ENCODE data around the gene METTL8. TPM values are rescaled to one million over a fixed set of nuclear protein-coding genes. Genes with fewer than 3 reads are reported as not detected.
A peak's percentile ranks its signal among the peaks of the same experiment; 100 is the strongest.

The METTL8 gene
- total RNA-seq, 1 donor from 2014 or later, result 26.7 TPM

- TF ChIP-seq, protein P1, sequence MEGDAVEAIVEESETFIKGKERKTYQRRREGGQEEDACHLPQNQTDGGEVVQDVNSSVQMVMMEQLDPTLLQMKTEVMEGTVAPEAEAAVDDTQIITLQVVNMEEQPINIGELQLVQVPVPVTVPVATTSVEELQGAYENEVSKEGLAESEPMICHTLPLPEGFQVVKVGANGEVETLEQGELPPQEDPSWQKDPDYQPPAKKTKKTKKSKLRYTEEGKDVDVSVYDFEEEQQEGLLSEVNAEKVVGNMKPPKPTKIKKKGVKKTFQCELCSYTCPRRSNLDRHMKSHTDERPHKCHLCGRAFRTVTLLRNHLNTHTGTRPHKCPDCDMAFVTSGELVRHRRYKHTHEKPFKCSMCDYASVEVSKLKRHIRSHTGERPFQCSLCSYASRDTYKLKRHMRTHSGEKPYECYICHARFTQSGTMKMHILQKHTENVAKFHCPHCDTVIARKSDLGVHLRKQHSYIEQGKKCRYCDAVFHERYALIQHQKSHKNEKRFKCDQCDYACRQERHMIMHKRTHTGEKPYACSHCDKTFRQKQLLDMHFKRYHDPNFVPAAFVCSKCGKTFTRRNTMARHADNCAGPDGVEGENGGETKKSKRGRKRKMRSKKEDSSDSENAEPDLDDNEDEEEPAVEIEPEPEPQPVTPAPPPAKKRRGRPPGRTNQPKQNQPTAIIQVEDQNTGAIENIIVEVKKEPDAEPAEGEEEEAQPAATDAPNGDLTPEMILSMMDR (IDR thresholded peaks at IDR 0.05; ENCODE audit: insufficient read depth, low read length, poor library complexity, severe bottlenecking), result no peak
These were observed 511 bp upstream of the METTL8 start, which contains the start of gene DCAF17 for GRCh38 chr2:171434013-171434989. DCAF17 (plus strand) TSS chr2:171434226; CDS start chr2:171434578, 352 bp downstream.

DNA sequence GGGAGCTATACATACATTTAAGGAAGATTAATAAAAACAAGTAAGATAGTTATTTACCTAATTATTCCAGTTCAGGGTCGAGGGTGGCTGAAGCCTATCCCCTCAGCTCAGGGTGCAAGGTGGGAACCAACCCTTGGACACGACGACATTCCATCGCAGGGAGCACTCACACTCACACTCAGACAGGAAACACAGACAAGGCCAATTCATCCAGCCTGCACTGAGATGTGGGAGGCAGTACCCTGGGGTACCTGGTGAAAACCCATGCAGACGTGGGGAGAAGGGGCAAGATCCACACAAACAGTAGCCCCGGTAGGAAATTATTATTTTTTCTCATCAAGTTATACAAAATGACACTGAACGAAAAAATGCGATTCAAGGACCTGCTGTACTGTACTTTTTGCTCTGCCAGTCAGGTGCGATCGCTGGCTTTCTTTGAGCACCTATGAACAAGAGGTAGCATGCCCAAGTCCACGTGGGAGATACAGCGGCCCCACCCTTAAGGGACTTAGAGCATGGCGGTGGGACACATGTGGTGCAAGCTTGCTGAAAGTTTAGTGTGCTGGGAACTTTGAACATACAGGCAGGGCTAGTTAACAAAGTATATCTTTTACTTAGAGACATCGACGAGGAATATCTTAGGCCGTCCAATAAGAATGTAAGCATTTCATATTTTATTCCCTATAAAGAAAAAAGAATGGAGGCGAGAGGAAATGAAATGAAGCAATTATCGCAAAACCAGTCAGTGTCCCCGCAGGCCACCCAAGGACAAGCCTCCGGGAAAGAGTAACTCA, 624 bp downstream of the METTL8 start:
- H3K36me3 ChIP-seq (ENCODE audit: control insufficient read depth, insufficient read depth, low read length), result no peaks in the 10 kb centered on the region
- TF ChIP-seq, protein P1 (IDR thresholded peaks at IDR 0.05; ENCODE audit: insufficient read depth, low read length, poor library complexity, severe bottlenecking), result no peak

More at GRCh38 chr2:171434013-171434989, 511 bp upstream of the METTL8 start, which contains the start of gene DCAF17:
- Histone ChIP-seq H3K36me3 (ENCODE audit: control insufficient read depth, insufficient read depth, low read length) (no peaks in the 10 kb centered on the region), H3K27me3 (ENCODE audit: control insufficient read depth, insufficient read depth, low read length) (no peaks in the 10 kb centered on the region), H3K4me3 (ENCODE audit: low read depth, low read length) (peak within 1 kb of the TSS; percentile 76)
- DNase-seq (ENCODE audit: low read depth), result peak; percentile 85

DNA sequence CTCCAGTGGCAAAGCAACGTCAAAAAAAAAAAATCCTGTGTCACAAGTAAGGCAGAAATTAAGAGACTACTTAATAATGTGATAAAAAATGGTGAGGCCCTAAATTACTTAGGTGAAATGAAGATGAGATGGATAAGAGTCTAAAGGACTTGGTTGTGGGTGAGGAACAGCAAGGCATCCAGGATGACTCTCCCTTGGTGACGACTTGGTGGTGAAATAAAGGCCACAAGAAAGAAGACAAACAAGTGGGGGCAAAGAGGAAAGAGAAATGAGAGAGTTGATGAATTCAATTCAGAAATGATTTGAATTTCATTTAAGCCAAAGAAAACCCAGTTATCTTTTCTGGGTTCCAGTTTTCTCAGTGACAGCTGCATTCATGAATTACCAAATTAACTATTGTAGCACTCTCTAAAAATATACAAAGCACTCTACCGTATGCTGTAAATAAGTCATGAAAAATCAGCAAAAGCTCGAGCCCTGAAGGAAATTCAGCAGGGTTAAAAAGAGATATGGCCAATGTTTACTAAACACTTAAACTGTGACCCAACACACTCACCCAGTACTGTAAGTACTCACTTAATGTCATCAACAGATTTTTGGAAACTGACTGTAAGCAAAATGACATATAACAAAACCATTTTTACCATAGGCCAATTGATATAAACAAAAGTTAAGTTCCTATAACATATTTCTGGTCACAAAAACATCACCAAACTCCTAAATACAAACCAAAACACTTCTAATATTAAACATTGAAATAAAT, 1.4 kb downstream of the METTL8 start:
- no peak for DNase-seq (ENCODE audit: low read depth)
- Histone ChIP-seq H3K27me3 (ENCODE audit: control insufficient read depth, insufficient read depth, low read length) (no peaks in the 10 kb centered on the region), H3K4me3 (ENCODE audit: low read depth, low read length) (no peak overlapping the region), H3K36me3 (ENCODE audit: control insufficient read depth, insufficient read depth, low read length) (no peaks in the 10 kb centered on the region)
- TF ChIP-seq, protein P1 (IDR thresholded peaks at IDR 0.05; ENCODE audit: insufficient read depth, low read length, poor library complexity, severe bottlenecking), result no peak

More for the DNA sequence above, 624 bp downstream of the METTL8 start:
- no peak for DNase-seq (ENCODE audit: low read depth)
- H3K27me3 ChIP-seq (ENCODE audit: control insufficient read depth, insufficient read depth, low read length), result no peaks in the 10 kb centered on the region
- peak overlapping the region; percentile 76 for H3K4me3 ChIP-seq (ENCODE audit: low read depth, low read length)

GRCh38 chr2:171431677-171432167, 2.1 kb downstream of the METTL8 start:
- H3K4me3 ChIP-seq (ENCODE audit: low read depth, low read length), result no peak overlapping the region
- no peaks in the 10 kb centered on the region for H3K36me3 ChIP-seq (ENCODE audit: control insufficient read depth, insufficient read depth, low read length)
- no peaks in the 10 kb centered on the region for H3K27me3 ChIP-seq (ENCODE audit: control insufficient read depth, insufficient read depth, low read length)
- no peak for DNase-seq (ENCODE audit: low read depth)
- TF ChIP-seq, protein P1 (IDR thresholded peaks at IDR 0.05; ENCODE audit: insufficient read depth, low read length, poor library complexity, severe bottlenecking), result no peak

All from kidney epithelial cell (primary cell).